HL-60 (cell line): Measurements from ENCODE around the gene ZNF860.

Source experiments
- DNase-seq, 2 experiments: peaks; one replicate each; pipeline ENCODE4 v3.0.0-alpha.2; 2010 to 2020; ENCODE audit warnings: low read depth in 1 of 2, low spot score in 1 of 2
- H3K27ac ChIP-seq: fragments of 250-450 bp; sonication (Bioruptor Pico); replicated peaks from 2 replicates; pipeline ENCODE4 v1.5.1; 2020; ENCODE audit warnings: mild to moderate bottlenecking, moderate library complexity
- H3K27me3 ChIP-seq: fragments of 250-450 bp; sonication (Bioruptor Pico); 2 replicates; pipeline ENCODE4 v1.5.1; 2021; ENCODE audit warnings: mild to moderate bottlenecking, moderate library complexity; ENCODE audit not compliant: insufficient read depth, poor library complexity, severe bottlenecking
- H3K4me3 ChIP-seq: replicated peaks from 2 replicates; pipeline ENCODE4 v1.5.1; 2011; ENCODE audit warnings: mild to moderate bottlenecking, control low read depth, low read length; ENCODE audit not compliant: insufficient read depth
- GABPA ChIP-seq: IDR thresholded peaks from 2 replicates; pipeline ENCODE4 v1.6.1; 2012; ENCODE audit warnings: low read depth
- POLR2AphosphoS5 ChIP-seq: IDR thresholded peaks from 2 replicates; pipeline ENCODE4 v1.6.1; 2012; ENCODE audit warnings: low read depth
- SPI1 ChIP-seq: IDR thresholded peaks from 2 replicates; pipeline ENCODE4 v1.6.1; 2012; ENCODE audit warnings: low read depth, mild to moderate bottlenecking, borderline replicate concordance
- long read RNA-seq: library from polyadenylated mRNA; unstranded; transcript quantifications from one replicate; pipeline ENCODE4 v2.0.0, GENCODE V29; 2020
- TF ChIP-seq, protein P1 (sequence below): IDR thresholded peaks from one replicate; pipeline ENCODE4 v1.5.1; 2011; ENCODE audit warnings: low read length, control low read depth, inconsistent platforms; ENCODE audit not compliant: insufficient read depth
- TF ChIP-seq, protein P2 (sequence below): IDR thresholded peaks from 2 replicates; pipeline ENCODE4 v1.6.1; 2012; ENCODE audit warnings: low read depth; ENCODE audit not compliant: insufficient replicate concordance

The ZNF860 gene
- long read RNA-seq: 0 reads

DNA sequence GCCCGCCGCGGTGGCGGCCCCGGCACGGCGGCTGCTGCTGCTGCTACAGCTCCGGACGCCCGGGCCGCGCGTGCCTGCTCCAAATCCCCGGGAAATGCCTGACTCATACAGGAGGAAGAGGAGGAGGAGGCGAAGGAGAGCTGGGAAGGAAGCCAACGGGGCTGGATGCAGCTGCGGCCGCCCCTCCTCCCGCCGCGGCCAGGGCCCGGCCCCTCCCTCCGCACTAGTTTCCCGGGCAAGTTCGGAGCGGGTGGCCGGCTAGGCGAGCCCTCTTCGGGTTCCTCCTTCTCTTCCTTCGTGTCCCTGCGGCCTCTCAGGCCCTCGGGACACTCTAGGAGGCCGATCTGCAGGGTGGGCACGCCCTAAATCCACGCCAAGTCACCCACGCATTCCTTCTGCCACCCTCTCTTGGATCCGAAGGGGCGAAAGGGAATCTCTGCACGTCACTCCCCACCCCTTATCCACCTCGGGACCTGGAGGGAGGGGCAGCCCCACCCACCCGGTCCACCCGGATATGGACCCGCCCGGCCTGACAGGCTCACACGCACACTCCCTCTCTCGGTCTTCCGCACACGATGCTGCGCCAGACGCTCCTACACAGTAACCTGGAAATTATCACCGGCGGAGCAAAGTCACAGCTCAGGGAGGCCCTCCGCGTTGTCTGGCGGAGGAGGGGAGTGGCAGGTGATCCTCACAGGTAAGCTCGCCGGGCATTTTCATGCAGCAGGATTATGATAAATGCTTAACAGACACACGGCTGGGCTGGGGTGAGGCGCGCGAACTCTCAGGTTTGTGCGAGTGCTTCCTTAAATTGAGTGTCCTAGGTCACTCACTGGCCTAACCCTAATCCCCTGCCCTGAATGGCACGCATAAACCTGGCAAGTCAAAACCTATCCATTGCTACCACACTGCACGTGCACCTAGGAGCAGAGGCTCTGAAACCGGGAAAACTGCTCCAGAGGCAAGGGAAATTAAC is at the start of gene ZNF860, which contains the start of gene OSBPL10:
TSS of gene ZNF860 (plus strand) at position 545 of the 976 bp plus-strand sequence. CDS start 7,330 bp downstream, outside the sequence.
TSS of gene OSBPL10 (minus strand) at position 57 of the 976 bp plus-strand sequence. CDS start 83 bp downstream, outside the sequence.
- peak; percentile 17 to 28 for DNase-seq
- no peak for TF ChIP-seq POLR2AphosphoS5
- TF ChIP-seq, protein P1, sequence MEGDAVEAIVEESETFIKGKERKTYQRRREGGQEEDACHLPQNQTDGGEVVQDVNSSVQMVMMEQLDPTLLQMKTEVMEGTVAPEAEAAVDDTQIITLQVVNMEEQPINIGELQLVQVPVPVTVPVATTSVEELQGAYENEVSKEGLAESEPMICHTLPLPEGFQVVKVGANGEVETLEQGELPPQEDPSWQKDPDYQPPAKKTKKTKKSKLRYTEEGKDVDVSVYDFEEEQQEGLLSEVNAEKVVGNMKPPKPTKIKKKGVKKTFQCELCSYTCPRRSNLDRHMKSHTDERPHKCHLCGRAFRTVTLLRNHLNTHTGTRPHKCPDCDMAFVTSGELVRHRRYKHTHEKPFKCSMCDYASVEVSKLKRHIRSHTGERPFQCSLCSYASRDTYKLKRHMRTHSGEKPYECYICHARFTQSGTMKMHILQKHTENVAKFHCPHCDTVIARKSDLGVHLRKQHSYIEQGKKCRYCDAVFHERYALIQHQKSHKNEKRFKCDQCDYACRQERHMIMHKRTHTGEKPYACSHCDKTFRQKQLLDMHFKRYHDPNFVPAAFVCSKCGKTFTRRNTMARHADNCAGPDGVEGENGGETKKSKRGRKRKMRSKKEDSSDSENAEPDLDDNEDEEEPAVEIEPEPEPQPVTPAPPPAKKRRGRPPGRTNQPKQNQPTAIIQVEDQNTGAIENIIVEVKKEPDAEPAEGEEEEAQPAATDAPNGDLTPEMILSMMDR: no peak
- Histone ChIP-seq H3K27ac (no peak within 1 kb of the TSS), H3K27me3 (peaks cover 43% of the 10 kb centered on the region), H3K4me3 (peak within 1 kb of the TSS; percentile 41)

DNA sequence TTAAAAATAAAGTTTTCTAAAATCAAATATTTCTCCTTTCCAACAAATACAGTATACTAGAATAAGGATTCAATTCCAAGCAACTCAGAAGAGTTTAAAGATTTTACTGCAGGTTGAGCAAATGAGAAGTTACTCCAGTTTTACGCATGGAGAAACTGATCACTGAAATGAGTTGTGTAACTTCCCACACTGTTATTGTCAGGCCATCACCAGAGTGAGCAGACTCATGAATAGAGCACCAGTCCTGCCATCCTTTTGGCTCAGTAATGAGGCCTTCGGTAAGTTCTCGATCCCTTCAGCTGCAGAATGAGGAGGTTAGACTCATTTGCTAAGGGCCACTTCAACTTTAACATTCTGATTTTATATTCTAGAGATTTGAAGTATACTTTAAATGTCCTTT is 48.6 kb upstream of the ZNF860 start:
- DNase-seq: peak in 1 of 2 experiments; percentile 11
- TF ChIP-seq GABPA: no peak
- TF ChIP-seq, protein P1: no peak
- TF ChIP-seq SPI1: no peak
- no peak for TF ChIP-seq POLR2AphosphoS5
- TF ChIP-seq, protein P2, sequence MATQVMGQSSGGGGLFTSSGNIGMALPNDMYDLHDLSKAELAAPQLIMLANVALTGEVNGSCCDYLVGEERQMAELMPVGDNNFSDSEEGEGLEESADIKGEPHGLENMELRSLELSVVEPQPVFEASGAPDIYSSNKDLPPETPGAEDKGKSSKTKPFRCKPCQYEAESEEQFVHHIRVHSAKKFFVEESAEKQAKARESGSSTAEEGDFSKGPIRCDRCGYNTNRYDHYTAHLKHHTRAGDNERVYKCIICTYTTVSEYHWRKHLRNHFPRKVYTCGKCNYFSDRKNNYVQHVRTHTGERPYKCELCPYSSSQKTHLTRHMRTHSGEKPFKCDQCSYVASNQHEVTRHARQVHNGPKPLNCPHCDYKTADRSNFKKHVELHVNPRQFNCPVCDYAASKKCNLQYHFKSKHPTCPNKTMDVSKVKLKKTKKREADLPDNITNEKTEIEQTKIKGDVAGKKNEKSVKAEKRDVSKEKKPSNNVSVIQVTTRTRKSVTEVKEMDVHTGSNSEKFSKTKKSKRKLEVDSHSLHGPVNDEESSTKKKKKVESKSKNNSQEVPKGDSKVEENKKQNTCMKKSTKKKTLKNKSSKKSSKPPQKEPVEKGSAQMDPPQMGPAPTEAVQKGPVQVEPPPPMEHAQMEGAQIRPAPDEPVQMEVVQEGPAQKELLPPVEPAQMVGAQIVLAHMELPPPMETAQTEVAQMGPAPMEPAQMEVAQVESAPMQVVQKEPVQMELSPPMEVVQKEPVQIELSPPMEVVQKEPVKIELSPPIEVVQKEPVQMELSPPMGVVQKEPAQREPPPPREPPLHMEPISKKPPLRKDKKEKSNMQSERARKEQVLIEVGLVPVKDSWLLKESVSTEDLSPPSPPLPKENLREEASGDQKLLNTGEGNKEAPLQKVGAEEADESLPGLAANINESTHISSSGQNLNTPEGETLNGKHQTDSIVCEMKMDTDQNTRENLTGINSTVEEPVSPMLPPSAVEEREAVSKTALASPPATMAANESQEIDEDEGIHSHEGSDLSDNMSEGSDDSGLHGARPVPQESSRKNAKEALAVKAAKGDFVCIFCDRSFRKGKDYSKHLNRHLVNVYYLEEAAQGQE: no peak
- Histone ChIP-seq H3K27me3 (no peaks in the 10 kb centered on the region), H3K27ac (no peak overlapping the region), H3K4me3 (no peak overlapping the region)

DNA sequence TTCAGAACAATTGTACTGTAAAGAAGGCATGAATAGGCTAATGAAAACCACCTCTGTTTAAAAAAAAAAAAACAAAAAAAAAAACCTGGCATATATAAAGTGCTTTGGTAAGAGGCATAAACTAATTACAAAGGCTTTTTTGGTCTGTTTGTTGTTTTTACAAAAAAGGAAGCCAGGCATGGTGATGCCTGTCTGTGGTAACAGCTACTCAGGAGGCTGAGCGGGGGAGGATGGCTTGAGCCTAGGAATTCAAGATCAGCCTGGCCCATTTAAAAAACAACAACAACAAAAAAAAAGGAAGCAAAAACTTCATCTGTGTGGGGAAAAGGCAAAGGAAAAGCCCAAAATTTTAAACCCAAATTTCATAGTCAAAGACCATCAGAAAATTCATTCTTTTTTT is 47.5 kb upstream of the ZNF860 start:
- Histone ChIP-seq H3K27me3 (no peaks in the 10 kb centered on the region), H3K4me3 (no peak overlapping the region), H3K27ac (no peak overlapping the region)
- peak in 1 of 2 experiments; percentile 36 for DNase-seq
- TF ChIP-seq, protein P1: no peak
- TF ChIP-seq SPI1 (peak; percentile 58; the same call in 1 of the 2 replicates), POLR2AphosphoS5 (no peak)

DNA sequence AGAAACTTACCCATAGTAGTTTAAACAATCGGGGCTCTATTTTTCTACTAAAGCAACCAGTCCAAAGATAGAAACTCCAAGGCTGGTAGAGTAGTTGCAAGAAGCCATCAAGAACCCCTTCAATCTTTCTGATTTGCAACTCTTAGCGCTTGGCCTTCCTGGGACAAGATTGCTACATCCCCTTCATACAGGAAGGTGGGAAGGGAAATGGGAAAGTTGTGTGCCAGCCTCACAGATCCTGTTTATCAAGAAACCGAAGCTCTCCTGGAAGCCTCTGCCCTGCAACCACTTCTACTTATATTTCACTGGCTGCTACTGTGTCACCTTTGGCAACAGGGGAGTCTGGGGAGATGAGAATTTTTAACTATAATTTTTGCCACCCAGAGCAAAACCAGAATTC is 46.7 kb upstream of the ZNF860 start:
- DNase-seq: no peak
- Histone ChIP-seq H3K27me3 (no peaks in the 10 kb centered on the region), H3K27ac (no peak overlapping the region), H3K4me3 (no peak overlapping the region)
- TF ChIP-seq SPI1 (no peak), POLR2AphosphoS5 (no peak), GABPA (no peak)
- TF ChIP-seq, protein P2: no peak
- TF ChIP-seq, protein P1: no peak
